Activated CD4-positive, alpha-beta T cell treated with anti-CD3 and anti-CD28 coated beads for 36 hours (primary cell): ENCODE data around the gene ZNF792. TPM values are rescaled to one million over a fixed set of nuclear protein-coding genes. Genes with fewer than 3 reads are reported as not detected.

Experiments used
- ATAC-seq: fragments of 200-7000 bp; cut with Tn5 transposase; one replicate; pipeline ENCODE4 v1.10.0; 2021; ENCODE audit warnings: mild to moderate bottlenecking, moderate library complexity
- CTCF ChIA-PET: fragments of 350-600 bp; sonication (Branson Sonifier 250); formaldehyde crosslinking; loops from one replicate; lab custom pipeline; 2021; ENCODE audit warnings: antibody characterized with exemption; lab: Charles Lee
- POLR2A ChIA-PET: fragments of 350-600 bp; sonication (Branson Sonifier 250); formaldehyde crosslinking; loops from one replicate; lab custom pipeline; 2021; ENCODE audit warnings: antibody characterized with exemption, inconsistent platforms; lab: Charles Lee
- DNase-seq: peaks from one replicate; pipeline ENCODE4 v3.0.0-alpha.2; 2020
- H3K27ac Mint-ChIP-seq: one replicate; pipeline ENCODE4 v1.8.0; 2021; ENCODE audit warnings: mixed read lengths
- H3K27me3 Mint-ChIP-seq: one replicate; pipeline ENCODE4 v1.8.0; 2021; ENCODE audit warnings: mixed read lengths
- H3K36me3 Mint-ChIP-seq: one replicate; pipeline ENCODE4 v1.8.0; 2021; ENCODE audit warnings: low read depth, mixed read lengths
- H3K4me1 Mint-ChIP-seq: one replicate; pipeline ENCODE4 v1.8.0; 2021; ENCODE audit warnings: mixed read lengths
- H3K4me3 Mint-ChIP-seq: one replicate; pipeline ENCODE4 v1.8.0; 2021; ENCODE audit warnings: mild to moderate bottlenecking, moderate library complexity, mixed read lengths
- H3K9me3 Mint-ChIP-seq: one replicate; pipeline ENCODE4 v1.8.0; 2021; ENCODE audit warnings: low read depth, mixed read lengths
- intact Hi-C, 2 experiments: fragments of 100-400 bp; cut with DNase I in 1 of 2; cut with micrococcal nuclease in 1 of 2; formaldehyde crosslinking; loops; one replicate each; pipeline versions ENCODE4 v1.14.2 to v1.15.1; 2022 to 2024; cut with DNase I, micrococcal nuclease
- total RNA-seq, 2 experiments: library from RNA; stranded (reverse); gene quantifications; one replicate each; pipeline ENCODE4 v1.2.3, GENCODE V29; 2021

ZNF792 gene
- total RNA-seq, 2 experiments from 2014 or later = 5.6 to 5.7 TPM

DNA sequence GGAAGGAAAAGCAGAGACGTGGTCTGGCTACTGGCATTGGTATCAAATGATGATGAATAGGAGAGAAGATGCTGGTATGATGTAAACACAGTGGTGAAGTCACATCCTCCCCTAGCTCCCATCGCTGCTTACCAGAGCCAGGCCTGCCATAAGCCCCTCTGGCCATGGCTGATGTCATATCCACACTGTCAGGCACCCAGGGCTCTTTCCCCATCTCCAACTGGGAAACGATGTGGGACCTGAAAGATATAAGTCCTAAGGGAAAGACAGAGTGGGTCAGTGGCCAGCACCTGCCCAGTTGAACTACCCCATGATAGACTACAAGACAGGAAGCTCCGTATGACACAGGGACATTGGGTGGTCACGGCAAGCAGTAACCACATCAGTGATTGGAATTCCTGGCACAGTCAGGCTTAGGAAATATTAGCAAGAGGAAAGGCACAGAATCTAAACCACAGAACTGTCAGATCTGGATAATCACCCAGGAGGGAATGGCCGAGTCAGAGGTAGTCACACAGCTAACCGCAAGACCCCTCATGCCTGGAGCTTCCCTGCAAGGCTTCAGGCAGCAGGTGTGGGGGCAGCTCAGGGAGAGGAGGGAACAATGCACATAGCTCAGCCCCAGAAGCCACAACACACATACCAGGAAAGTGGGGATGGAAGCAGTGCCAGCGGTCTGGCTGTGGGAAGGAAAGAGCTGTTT lies 3.8 kb downstream of the ZNF792 start:
- ChIA-PET CTCF (no interaction called here), POLR2A (no interaction called here)
- H3K36me3 Mint-ChIP-seq = peaks cover 79% of the 10 kb centered on the region
- peaks cover 24% of the 10 kb centered on the region for H3K4me1 Mint-ChIP-seq
- H3K27ac Mint-ChIP-seq = no peak overlapping the region
- intact Hi-C loops = loop anchor here in 1 of 2 experiments (5.0 kb wide), 1 partner anchor 42 kb away; the partner anchor contains the start of gene GRAMD1A
- no peak overlapping the region for H3K4me3 Mint-ChIP-seq
- H3K27me3 Mint-ChIP-seq = no peaks in the 10 kb centered on the region
- H3K9me3 Mint-ChIP-seq = peaks cover 51% of the 10 kb centered on the region
- no peak for ATAC-seq
- DNase-seq = no peak

DNA sequence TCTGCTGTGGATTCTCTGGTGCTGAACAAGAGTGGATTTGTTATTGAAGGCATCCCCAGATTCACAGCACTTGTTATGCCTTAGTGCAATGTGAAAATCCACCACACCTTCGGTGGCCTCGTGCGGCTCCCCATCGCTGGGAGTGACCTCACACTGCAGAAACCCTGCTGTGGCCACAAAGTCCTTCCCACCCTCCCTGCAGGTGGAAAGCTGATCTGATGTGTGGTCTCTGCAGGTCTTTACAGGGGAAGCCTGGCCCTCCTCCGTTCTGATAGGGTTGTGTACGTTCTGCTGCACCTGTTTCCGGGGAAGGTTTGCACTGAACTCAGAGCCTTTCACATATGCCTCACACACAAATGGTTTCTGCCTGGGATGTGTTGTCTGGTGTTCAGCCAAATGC lies 5.0 kb downstream of the ZNF792 start:
- DNase-seq = no peak
- ATAC-seq = no peak
- Mint-ChIP-seq H3K36me3 (peaks cover 84% of the 10 kb centered on the region), H3K4me1 (peaks cover 22% of the 10 kb centered on the region), H3K27me3 (no peaks in the 10 kb centered on the region), H3K27ac (no peak overlapping the region), H3K9me3 (peaks cover 58% of the 10 kb centered on the region), H3K4me3 (no peak overlapping the region)
- POLR2A ChIA-PET = no interaction called here
- intact Hi-C loops = no loop called here
- CTCF ChIA-PET = no interaction called here

DNA sequence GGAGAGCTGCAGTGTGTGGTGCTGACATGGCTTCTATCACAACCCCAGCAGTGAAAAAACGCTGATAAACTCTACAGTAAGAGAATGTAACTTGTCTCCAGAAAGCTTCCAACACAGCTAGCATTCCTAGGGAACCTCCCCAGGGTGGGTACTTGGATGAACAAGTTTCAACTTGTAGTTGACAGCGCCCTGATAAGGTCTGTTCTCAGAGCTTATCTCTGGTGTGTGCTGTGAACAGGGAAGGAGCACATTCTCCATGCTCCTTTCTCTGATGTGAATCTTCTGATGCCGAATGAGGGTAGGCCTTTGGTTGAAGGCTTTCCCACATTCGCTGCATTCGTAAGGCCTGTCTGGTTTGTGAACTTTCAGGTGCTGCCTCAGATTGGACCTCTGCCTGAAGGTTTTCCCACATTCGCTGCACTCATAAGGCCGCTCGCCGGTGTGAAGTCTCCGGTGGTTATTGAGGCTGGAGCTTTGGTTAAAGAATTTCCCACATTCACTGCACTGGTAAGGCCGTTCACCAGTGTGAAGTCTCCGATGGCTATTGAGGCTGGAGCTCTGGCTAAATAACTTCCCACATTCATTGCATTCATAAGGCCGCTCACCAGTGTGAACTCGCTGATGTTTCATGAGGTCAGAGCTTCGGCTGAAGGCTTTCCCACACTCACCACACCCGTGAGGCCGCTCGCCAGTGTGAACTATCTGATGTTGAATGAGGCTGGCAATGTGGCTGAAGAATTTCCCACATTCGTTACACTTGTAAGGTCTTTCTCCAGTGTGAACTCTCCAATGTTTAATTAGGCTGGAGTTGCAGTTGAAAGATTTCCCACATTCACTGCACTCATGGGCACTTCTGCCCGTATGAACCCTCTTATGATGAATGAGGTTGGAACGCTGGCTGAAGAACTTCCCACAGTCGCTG lies 5.9 kb downstream of the ZNF792 start:
- Mint-ChIP-seq H3K27me3 (no peaks in the 10 kb centered on the region), H3K36me3 (peaks cover 89% of the 10 kb centered on the region), H3K4me3 (no peak overlapping the region), H3K9me3 (peaks cover 65% of the 10 kb centered on the region), H3K4me1 (peaks cover 20% of the 10 kb centered on the region), H3K27ac (no peak overlapping the region)
- ATAC-seq (no peak), DNase-seq (no peak)
- CTCF ChIA-PET = interaction anchor here (1.0 to 1.1 kb wide), 2 partner anchors 9 to 87 kb away, joined by 3 read pairs; no protein-coding TSS in a partner anchor
- intact Hi-C loops = no loop called here
- POLR2A ChIA-PET = no interaction called here

DNA sequence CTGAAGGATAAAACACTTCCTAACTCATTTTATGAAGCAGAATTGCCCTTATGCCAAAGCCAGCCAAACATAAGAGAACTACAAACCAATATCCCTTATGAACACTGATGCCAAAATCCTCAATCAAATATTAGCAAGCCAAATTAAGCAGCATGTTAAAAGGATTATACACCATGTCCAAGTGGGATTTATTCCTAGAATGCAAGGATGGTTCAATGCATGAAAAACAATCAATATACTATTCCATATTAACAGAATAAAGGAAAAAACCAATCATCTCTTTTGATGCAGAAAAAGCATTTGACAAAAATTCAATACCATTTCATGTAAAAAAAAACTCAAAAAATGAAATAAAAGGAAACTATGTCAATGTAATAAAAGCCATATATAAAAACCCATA lies 10.9 kb downstream of the ZNF792 start:
- ChIA-PET CTCF (interaction anchor here (1.9 kb wide), 1 partner anchor 20 kb away, joined by 4 read pairs; no protein-coding TSS in a partner anchor), POLR2A (no interaction called here)
- Mint-ChIP-seq H3K27ac (no peak overlapping the region), H3K36me3 (peaks cover 74% of the 10 kb centered on the region), H3K27me3 (no peaks in the 10 kb centered on the region), H3K4me3 (no peak overlapping the region), H3K9me3 (peaks cover 56% of the 10 kb centered on the region), H3K4me1 (no peaks in the 10 kb centered on the region)
- no peak for DNase-seq
- intact Hi-C loops = no loop called here
- ATAC-seq = no peak

DNA sequence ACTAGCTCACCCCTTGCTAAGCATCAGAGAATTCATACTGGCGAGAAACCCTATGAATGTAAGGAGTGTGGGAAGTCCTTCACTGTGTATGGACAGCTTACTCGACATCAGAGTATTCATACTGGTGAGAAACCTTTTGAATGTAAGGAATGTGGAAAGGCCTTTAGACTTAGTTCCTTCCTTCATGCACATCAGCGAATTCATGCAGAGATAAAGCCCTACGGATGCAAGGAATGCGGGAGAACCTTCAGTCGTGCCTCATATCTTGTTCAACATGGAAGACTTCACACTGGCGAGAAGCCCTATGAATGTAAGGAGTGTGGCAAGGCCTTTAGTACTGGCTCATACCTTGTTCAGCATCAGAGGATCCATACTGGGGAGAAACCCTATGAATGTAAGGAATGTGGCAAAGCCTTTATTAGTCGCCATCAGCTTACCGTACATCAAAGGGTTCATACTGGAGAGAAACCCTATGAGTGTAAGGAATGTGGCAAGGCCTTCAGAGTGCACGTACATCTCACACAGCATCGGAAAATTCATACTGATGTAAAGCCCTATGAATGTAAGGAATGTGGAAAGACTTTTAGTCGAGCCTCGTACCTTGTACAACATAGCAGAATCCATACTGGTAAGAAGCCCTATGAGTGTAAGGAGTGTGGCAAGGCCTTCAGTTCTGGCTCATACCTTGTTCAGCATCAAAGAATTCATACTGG lies 20.0 kb downstream of the ZNF792 start:
- H3K36me3 Mint-ChIP-seq = peaks cover 70% of the 10 kb centered on the region

DNA sequence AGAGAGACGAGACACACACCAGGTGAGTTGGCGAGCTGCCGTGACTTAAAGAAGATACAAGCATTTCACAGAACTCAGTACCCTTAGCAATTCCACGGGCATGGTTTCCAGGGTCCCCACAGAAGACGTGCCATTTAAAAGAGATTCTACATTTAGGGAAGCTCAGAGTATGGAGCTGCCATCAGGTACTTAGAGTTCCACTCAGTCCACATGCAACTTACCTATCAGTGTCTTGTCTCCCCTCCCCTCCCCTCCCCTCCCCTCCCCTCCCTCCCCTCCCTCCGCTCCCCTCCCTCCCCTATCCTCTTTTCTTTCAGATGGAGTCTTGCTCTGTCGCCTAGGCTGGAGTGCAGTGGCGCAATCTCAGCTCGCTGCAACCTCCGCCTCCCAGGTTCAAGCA lies 25.1 kb downstream of the ZNF792 start:
- ATAC-seq (no peak), DNase-seq (no peak)
- Mint-ChIP-seq H3K36me3 (peaks cover 72% of the 10 kb centered on the region), H3K27me3 (no peaks in the 10 kb centered on the region), H3K4me1 (no peaks in the 10 kb centered on the region), H3K27ac (no peak overlapping the region), H3K9me3 (peaks cover 26% of the 10 kb centered on the region), H3K4me3 (no peak overlapping the region)
- intact Hi-C loops = no loop called here
- CTCF ChIA-PET = interaction anchor here (1.3 kb wide), 1 partner anchor 34 kb away, joined by 3 read pairs; no protein-coding TSS in a partner anchor
- POLR2A ChIA-PET = no interaction called here

More for the DNA sequence above, 20.0 kb downstream of the ZNF792 start:
- peaks cover 48% of the 10 kb centered on the region for H3K9me3 Mint-ChIP-seq
- POLR2A ChIA-PET = no interaction called here
- no peaks in the 10 kb centered on the region for H3K27me3 Mint-ChIP-seq
- no peak for DNase-seq
- H3K4me3 Mint-ChIP-seq = no peak overlapping the region
- H3K4me1 Mint-ChIP-seq = no peaks in the 10 kb centered on the region
- ATAC-seq = no peak
- CTCF ChIA-PET = no interaction called here
- intact Hi-C loops = loop anchor here in 1 of 2 experiments (10.0 kb wide), 1 partner anchor 189 kb away; no protein-coding TSS in a partner anchor
- H3K27ac Mint-ChIP-seq = no peak overlapping the region

DNA sequence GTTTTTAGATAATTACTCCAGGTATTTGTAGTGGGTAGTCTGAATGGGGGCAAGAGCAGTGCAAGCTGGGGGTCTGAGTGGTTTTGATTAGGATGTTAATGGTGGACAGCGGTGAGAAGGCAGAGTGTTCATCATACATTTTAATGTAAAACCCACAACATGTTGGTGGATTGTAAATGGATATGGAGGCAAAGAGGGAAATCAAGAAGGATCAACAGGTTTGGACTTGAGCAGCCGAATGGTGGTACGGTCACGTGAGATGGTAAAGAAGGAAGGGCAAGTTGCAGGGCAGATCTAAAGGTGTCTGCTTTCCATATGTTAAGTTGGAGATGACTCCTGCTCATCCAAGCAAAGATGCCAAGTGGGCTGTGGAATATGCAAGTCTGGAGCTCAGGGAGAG lies 27.8 kb downstream of the ZNF792 start:
- no peak overlapping the region for H3K27ac Mint-ChIP-seq
- H3K36me3 Mint-ChIP-seq = peaks cover 62% of the 10 kb centered on the region
- no peak overlapping the region for H3K4me3 Mint-ChIP-seq
- CTCF ChIA-PET = no interaction called here
- peaks cover 10% of the 10 kb centered on the region for H3K9me3 Mint-ChIP-seq
- DNase-seq (no peak), ATAC-seq (no peak)
- no peaks in the 10 kb centered on the region for H3K4me1 Mint-ChIP-seq
- intact Hi-C loops = no loop called here
- H3K27me3 Mint-ChIP-seq = no peaks in the 10 kb centered on the region
- POLR2A ChIA-PET = interaction anchor here (0.6 kb wide), 1 partner anchor 52 kb away, joined by 8 read pairs; no protein-coding TSS in a partner anchor

DNA sequence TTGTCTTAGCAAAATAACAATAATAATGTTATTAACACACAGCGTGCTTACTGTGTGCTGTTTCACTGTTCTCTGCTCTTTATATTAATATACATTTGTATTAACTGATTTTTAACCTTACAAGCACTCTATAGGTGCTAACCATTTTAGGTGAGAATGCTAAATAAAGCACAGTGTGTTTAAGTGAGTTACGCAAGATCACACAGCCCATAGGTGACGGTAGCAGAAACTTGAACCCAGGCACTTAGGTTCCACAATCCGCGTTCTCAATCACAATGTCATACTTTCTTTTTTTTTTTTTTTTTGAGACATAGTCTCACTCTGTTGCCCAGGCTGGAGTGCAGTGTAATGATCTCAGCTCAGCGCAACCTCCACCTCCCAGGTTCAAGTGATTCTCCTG lies 31.5 kb downstream of the ZNF792 start:
- peaks cover 58% of the 10 kb centered on the region for H3K36me3 Mint-ChIP-seq
- H3K4me3 Mint-ChIP-seq = no peak overlapping the region
- no peak for ATAC-seq
- peaks cover 6% of the 10 kb centered on the region for H3K9me3 Mint-ChIP-seq
- ChIA-PET POLR2A (no interaction called here), CTCF (no interaction called here)
- intact Hi-C loops = no loop called here
- peaks cover 8% of the 10 kb centered on the region for H3K4me1 Mint-ChIP-seq
- DNase-seq = no peak
- no peak overlapping the region for H3K27ac Mint-ChIP-seq
- H3K27me3 Mint-ChIP-seq = no peaks in the 10 kb centered on the region

DNA sequence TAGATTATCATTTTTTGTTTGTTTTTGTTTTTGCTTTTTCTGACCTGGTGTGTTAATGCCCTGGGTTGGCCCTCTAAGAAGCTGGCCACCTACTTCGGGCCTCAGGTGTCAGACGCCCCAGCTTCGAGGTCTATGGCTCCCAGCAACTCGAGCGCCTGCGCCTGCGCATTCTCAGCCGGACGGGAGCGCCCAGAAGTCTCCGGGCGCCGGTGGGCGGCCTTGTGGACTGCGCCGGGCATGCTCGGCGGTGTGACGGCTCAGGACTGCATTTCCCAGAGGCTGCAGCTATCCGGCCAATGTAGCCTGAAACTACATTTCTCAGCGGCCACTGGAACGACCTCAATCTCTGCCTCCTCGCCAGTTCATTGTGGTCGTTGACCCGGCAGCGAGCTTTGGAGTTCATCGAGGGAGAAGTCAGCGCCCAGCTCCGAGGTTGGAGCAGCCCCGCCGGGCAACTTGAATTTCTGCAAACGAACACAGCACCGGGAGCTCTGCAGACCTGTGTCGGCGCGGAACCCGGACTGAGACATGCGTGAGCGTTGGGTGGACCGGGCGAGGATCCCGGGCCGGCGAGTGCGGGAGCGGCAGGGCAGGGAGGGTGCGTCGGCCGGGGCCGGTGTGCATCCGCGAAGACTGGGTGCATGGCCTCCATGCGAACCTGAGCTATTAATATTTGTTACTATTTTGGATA lies 37.2 kb downstream of the ZNF792 start, which contains the start of gene ZNF30:
ZNF30 (plus strand) TSS at position 219 of the 691 bp plus-strand sequence. CDS start 3,045 bp downstream, outside the sequence.
- ChIA-PET CTCF (interaction anchor here (0.7 to 1.5 kb wide), 7 partner anchors 23 to 118 kb away, joined by 3 to 6 read pairs (median 3); no protein-coding TSS in a partner anchor), POLR2A (interaction anchor here (0.5 to 1.0 kb wide), 2 partner anchors 77 to 453 kb away, joined by 3 read pairs; no protein-coding TSS in a partner anchor)
- ATAC-seq = peak; percentile 100
- Mint-ChIP-seq H3K27ac (peak within 1 kb of the TSS; percentile 77), H3K4me1 (peaks cover 12% of the 10 kb centered on the region), H3K9me3 (no peaks in the 10 kb centered on the region), H3K27me3 (no peaks in the 10 kb centered on the region), H3K4me3 (peak within 1 kb of the TSS; percentile 93), H3K36me3 (peaks cover 22% of the 10 kb centered on the region)
- peak; percentile 92 for DNase-seq
- intact Hi-C loops = loop anchor here in 1 of 2 experiments (1.0 to 2.0 kb wide), 4 partner anchors 36 to 250 kb away; partner anchors contain the start of genes SCGB2B2, ZNF181, ZNF302 and ZNF599

DNA sequence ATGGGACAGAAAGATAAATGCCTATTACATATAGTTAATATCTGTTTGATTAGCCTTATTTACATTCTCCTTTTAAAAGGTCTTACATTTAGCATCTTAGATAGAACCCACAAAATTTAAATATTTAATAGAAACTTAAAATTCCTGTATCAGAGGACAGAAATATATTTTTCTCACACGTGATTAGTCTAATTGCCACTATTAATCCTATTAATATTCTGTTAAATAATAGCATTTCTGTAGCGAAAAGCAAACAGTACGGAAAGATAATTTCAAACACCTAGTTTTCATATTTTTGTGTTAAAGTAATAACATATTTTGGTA lies 37.7 kb downstream of the ZNF792 start:
- intact Hi-C loops = loop anchor here in 1 of 2 experiments (1.0 to 2.0 kb wide), 4 partner anchors 36 to 250 kb away; partner anchors contain the start of genes SCGB2B2, ZNF181, ZNF302 and ZNF599
- DNase-seq = no peak
- no peak for ATAC-seq
- H3K27me3 Mint-ChIP-seq = no peaks in the 10 kb centered on the region
- H3K4me1 Mint-ChIP-seq = peaks cover 12% of the 10 kb centered on the region
- H3K36me3 Mint-ChIP-seq = peaks cover 17% of the 10 kb centered on the region
- H3K27ac Mint-ChIP-seq = no peak overlapping the region
- H3K4me3 Mint-ChIP-seq = peak overlapping the region; percentile 93
- POLR2A ChIA-PET = interaction anchor here (0.5 kb wide), 1 partner anchor 452 kb away, joined by 3 read pairs; no protein-coding TSS in a partner anchor
- CTCF ChIA-PET = interaction anchor here (0.8 to 1.5 kb wide), 6 partner anchors 45 to 118 kb away, joined by 3 to 6 read pairs (median 3); no protein-coding TSS in a partner anchor
- H3K9me3 Mint-ChIP-seq = no peaks in the 10 kb centered on the region
